OCI-LY1 (cell line): ENCODE data around the gene MAP3K20.

Source experiments
- H2AFZ ChIP-seq: fragments of 200-600 bp; sonication (generic), shearing (Covaris generic); 2 replicates; pipeline ENCODE4 v1.6.0; 2014; ENCODE audit warnings: antibody characterized with exemption, mild to moderate bottlenecking, low read length
- H3F3A ChIP-seq: fragments of 200-600 bp; sonication (generic), shearing (Covaris generic); 2 replicates; pipeline ENCODE4 v1.6.0; 2014; ENCODE audit warnings: mild to moderate bottlenecking, antibody characterized with exemption, low read length, moderate library complexity; ENCODE audit not compliant: insufficient read depth
- H3K27ac ChIP-seq: fragments of 200-600 bp; sonication (generic); 2 replicates; pipeline ENCODE4 v1.5.1; 2014; ENCODE audit warnings: low read length, mixed run types, mild to moderate bottlenecking, low read depth; ENCODE audit not compliant: poor library complexity, severe bottlenecking
- H3K27me3 ChIP-seq: fragments of 200-600 bp; sonication (generic); 2 replicates; pipeline ENCODE4 v1.6.0; 2014; ENCODE audit warnings: antibody characterized with exemption, mild to moderate bottlenecking, low read length, moderate library complexity; ENCODE audit not compliant: insufficient read depth
- H3K36me3 ChIP-seq: fragments of 200-600 bp; sonication (generic); 2 replicates; pipeline ENCODE4 v1.6.1; 2014; ENCODE audit warnings: mild to moderate bottlenecking, antibody characterized with exemption, low read length, moderate library complexity, mixed read lengths; ENCODE audit not compliant: insufficient read depth
- H3K4me1 ChIP-seq: fragments of 200-600 bp; sonication (generic); 2 replicates; pipeline ENCODE4 v1.5.1; 2014; ENCODE audit warnings: mild to moderate bottlenecking, low read length, moderate library complexity; ENCODE audit not compliant: insufficient read depth, severe bottlenecking
- H3K4me2 ChIP-seq: fragments of 200-600 bp; sonication (generic), shearing (Covaris generic); 2 replicates; pipeline ENCODE4 v1.6.1; 2014; ENCODE audit warnings: low read length
- H3K4me3 ChIP-seq: fragments of 200-600 bp; sonication (generic); 2 replicates; pipeline ENCODE4 v1.5.1; 2014; ENCODE audit warnings: low read length, low read depth, mild to moderate bottlenecking, mixed read lengths; ENCODE audit not compliant: poor library complexity, severe bottlenecking
- H3K79me2 ChIP-seq: fragments of 200-600 bp; shearing (Covaris generic); 2 replicates; pipeline ENCODE4 v1.6.1; 2016; ENCODE audit warnings: mixed run types, low read length, mixed read lengths; ENCODE audit not compliant: insufficient read depth
- H3K9ac ChIP-seq: fragments of 200-600 bp; sonication (generic), shearing (Covaris generic); 2 replicates; pipeline ENCODE4 v1.6.1; 2014; ENCODE audit warnings: mild to moderate bottlenecking, low read length, mixed read lengths
- H3K9me2 ChIP-seq: fragments of 200-600 bp; sonication (generic), shearing (Covaris generic); 2 replicates; pipeline ENCODE4 v1.6.1; 2014; ENCODE audit warnings: low read depth, mild to moderate bottlenecking, low read length, mixed read lengths
- H3K9me3 ChIP-seq: fragments of 200-600 bp; shearing (Covaris generic); 2 replicates; pipeline ENCODE4 v1.6.1; 2014; ENCODE audit warnings: low read length, mixed read lengths
- H4K20me1 ChIP-seq: fragments of 200-600 bp; sonication (generic), shearing (Covaris generic); 2 replicates; pipeline ENCODE4 v1.6.0; 2016; ENCODE audit warnings: mild to moderate bottlenecking, low read length; ENCODE audit not compliant: insufficient read depth
- CTCF ChIP-seq: fragments of 200-600 bp; sonication (generic), shearing (Covaris generic); IDR thresholded peaks from 2 replicates; pipeline ENCODE4 v1.5.1; 2017; ENCODE audit warnings: mild to moderate bottlenecking, antibody characterized with exemption, low read length, moderate library complexity, mixed read lengths
- EZH2 ChIP-seq: fragments of 200-600 bp; sonication (generic), shearing (Covaris generic); IDR thresholded peaks from 2 replicates; pipeline ENCODE4 v1.8.0; 2017; ENCODE audit warnings: borderline replicate concordance, mixed run types, mild to moderate bottlenecking, antibody characterized with exemption, low read length, moderate library complexity, mixed read lengths

Gene MAP3K20

GRCh38 chr2:173226899-173227698 is 151.5 kb downstream of the MAP3K20 start:
- Histone ChIP-seq H3K9me2 (no peaks in the 10 kb centered on the region), H3K4me3 (no peak overlapping the region), H3K27me3 (no peaks in the 10 kb centered on the region), H3K4me2 (no peak overlapping the region), H3K27ac (no peak overlapping the region), H3K36me3 (no peaks in the 10 kb centered on the region), H3F3A (no peaks in the 10 kb centered on the region), H3K4me1 (no peaks in the 10 kb centered on the region), H3K9ac (no peak overlapping the region), H3K9me3 (no peaks in the 10 kb centered on the region), H3K79me2 (no peaks in the 10 kb centered on the region), H4K20me1 (no peaks in the 10 kb centered on the region), H2AFZ (no peak overlapping the region)
- TF ChIP-seq EZH2 = no peak

- Histone ChIP-seq H3K36me3 (no peaks in the 10 kb centered on the region), H3K9me2 (no peaks in the 10 kb centered on the region), H3K4me1 (no peaks in the 10 kb centered on the region), H3K27ac (no peak overlapping the region), H4K20me1 (no peaks in the 10 kb centered on the region), H3K4me3 (no peak overlapping the region), H3K9me3 (no peaks in the 10 kb centered on the region), H3K27me3 (no peaks in the 10 kb centered on the region), H2AFZ (no peak overlapping the region), H3K79me2 (no peaks in the 10 kb centered on the region), H3F3A (no peaks in the 10 kb centered on the region), H3K9ac (no peak overlapping the region), H3K4me2 (no peak overlapping the region)
- TF ChIP-seq CTCF (no peak), EZH2 (no peak)
These were observed 153.4 kb downstream of the MAP3K20 start for GRCh38 chr2:173229086-173229485.

GRCh38 chr2:173230181-173230580 is 154.5 kb downstream of the MAP3K20 start:
- Histone ChIP-seq H4K20me1 (no peaks in the 10 kb centered on the region), H3K36me3 (no peaks in the 10 kb centered on the region), H3K9ac (no peak overlapping the region), H3K9me2 (no peaks in the 10 kb centered on the region), H3K27me3 (no peaks in the 10 kb centered on the region), H3K4me1 (no peaks in the 10 kb centered on the region), H3K27ac (no peak overlapping the region), H3K79me2 (no peaks in the 10 kb centered on the region), H2AFZ (no peak overlapping the region), H3K4me3 (no peak overlapping the region), H3K9me3 (no peaks in the 10 kb centered on the region), H3K4me2 (no peak overlapping the region), H3F3A (no peaks in the 10 kb centered on the region)
- TF ChIP-seq CTCF (no peak), EZH2 (no peak)

GRCh38 chr2:173231042-173231441 is 155.4 kb downstream of the MAP3K20 start:
- Histone ChIP-seq H4K20me1 (no peaks in the 10 kb centered on the region), H3K9ac (no peak overlapping the region), H3K4me3 (no peak overlapping the region), H3K4me2 (no peak overlapping the region), H3K79me2 (no peaks in the 10 kb centered on the region), H2AFZ (no peak overlapping the region), H3F3A (no peaks in the 10 kb centered on the region), H3K27me3 (no peaks in the 10 kb centered on the region), H3K4me1 (no peaks in the 10 kb centered on the region), H3K36me3 (no peaks in the 10 kb centered on the region), H3K9me3 (no peaks in the 10 kb centered on the region), H3K9me2 (no peaks in the 10 kb centered on the region), H3K27ac (no peak overlapping the region)
- TF ChIP-seq CTCF = no peak
- TF ChIP-seq EZH2 = no peak
